ENCODE data around the gene FYN. TPM values are rescaled to one million over a fixed set of nuclear protein-coding genes. Genes with fewer than 3 reads are reported as not detected.

FYN gene
- total RNA-seq, 2 donors from 2014 or later = 55.5 to 72.5 TPM

GRCh38 chr6:111885373-111886027 lies 12.2 kb upstream of the FYN start:
- TF ChIP-seq CTCF (IDR thresholded peaks at IDR 0.05) = no peak
- no peak for DNase-seq (ENCODE audit: low spot score)
- H3K27me3 ChIP-seq (replicated peaks; ENCODE audit: insufficient read depth) = no peaks in the 10 kb centered on the region
- no peak overlapping the region for H3K4me3 ChIP-seq
- ATAC-seq (ENCODE audit: insufficient number of reproducible peaks, low FRiP score, low read depth) = no peak
- H3K36me3 ChIP-seq = no peaks in the 10 kb centered on the region
- no peaks in the 10 kb centered on the region for H3K9me3 ChIP-seq
- peaks cover 0 to 3% of the 10 kb centered on the region in 2 donors for H3K4me1 ChIP-seq (ENCODE audit: control insufficient read depth in 1 of 2, low read depth in 2 of 2)
- H3K27ac ChIP-seq = no peak overlapping the region

DNA sequence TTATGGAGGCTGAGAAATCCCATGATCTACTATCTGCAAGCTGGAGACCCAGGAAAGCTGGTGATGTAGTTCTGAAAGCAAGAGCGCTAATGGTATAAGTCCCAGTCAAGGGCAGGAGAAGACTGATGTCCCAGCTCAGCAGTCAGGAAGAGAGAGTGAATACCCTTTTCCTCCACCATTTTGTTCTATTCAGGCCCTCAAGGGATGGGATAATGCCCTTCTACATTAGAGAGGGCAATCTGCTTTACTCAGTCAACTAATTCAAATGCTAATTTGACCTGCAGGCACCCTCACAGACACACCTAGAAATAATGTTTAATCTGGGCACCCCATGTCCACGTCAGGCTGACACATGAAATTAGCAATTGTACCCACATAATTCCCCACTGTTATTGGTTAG lies 10.8 kb upstream of the FYN start:
- no peak overlapping the region for H3K4me3 ChIP-seq
- H3K27me3 ChIP-seq (replicated peaks; ENCODE audit: insufficient read depth) = no peaks in the 10 kb centered on the region
- no peaks in the 10 kb centered on the region for H3K36me3 ChIP-seq
- DNase-seq (ENCODE audit: low spot score) = no peak
- H3K27ac ChIP-seq = no peak overlapping the region
- no peaks in the 10 kb centered on the region for H3K9me3 ChIP-seq
- H3K4me1 ChIP-seq (ENCODE audit: control insufficient read depth in 1 of 2, low read depth in 2 of 2) = no peaks in the 10 kb centered on the region
- TF ChIP-seq CTCF (IDR thresholded peaks at IDR 0.05) = no peak
- no peak for ATAC-seq (ENCODE audit: insufficient number of reproducible peaks, low FRiP score, low read depth)

DNA sequence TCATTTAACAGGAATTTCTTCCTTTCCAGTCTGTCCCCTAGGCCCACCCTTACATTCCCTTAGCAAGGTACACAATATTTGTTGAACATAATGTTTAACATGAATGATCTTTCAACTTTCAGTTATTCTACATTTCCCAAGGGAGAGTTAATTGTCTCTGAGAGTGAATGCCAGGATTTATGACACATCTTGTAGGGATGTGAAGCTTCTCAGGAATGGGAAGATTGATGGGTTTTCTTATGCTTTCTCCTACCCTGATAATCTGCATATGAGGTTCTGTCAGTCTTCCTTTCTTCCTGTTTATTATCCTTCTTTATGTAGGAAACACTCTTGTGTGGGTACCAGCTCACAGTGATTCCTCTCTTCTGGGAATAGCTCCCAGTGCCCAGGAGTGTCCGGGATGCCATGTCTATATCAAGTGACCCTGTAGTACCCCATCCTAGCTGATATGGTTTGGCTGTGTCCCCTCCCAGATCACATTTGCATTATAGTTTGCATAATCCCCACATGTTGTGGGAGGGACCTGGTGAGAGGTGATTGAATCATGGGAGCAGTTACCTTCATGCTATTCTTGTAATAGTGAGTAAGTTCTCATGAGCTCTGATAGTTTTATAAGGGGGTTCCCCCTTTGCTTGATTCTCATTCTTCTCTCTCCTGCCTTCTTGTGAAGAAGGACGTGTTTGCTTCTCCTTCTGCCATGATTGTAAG lies 7.1 kb upstream of the FYN start:
- no peaks in the 10 kb centered on the region for H3K36me3 ChIP-seq
- DNase-seq (ENCODE audit: low spot score) (no peak), ATAC-seq (ENCODE audit: insufficient number of reproducible peaks, low FRiP score, low read depth) (no peak)
- H3K4me3 ChIP-seq = no peak overlapping the region
- no peak for TF ChIP-seq CTCF (IDR thresholded peaks at IDR 0.05)
- no peaks in the 10 kb centered on the region for H3K27me3 ChIP-seq (replicated peaks; ENCODE audit: insufficient read depth)
- no peaks in the 10 kb centered on the region for H3K4me1 ChIP-seq (ENCODE audit: control insufficient read depth in 1 of 2, low read depth in 2 of 2)
- no peaks in the 10 kb centered on the region for H3K9me3 ChIP-seq
- no peak overlapping the region for H3K27ac ChIP-seq

DNA sequence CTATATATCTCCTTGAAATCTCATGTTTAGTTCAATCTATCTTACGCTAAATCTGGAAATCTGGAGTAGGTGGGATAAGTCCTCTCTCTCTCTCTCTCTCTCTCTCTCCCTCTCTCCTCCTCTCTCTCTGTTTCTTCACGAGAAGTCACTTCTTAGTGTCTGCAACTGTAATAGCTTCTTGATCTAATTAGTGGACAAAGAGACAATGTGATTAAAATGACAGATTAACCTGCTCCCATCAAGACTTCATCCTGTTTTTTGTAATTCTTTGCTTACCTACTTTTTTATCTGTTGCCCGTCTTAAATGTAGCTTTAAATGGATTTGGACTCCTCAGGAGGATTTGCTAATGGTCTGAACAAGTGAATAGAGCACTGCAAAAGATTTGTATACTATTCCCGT lies 2.5 kb upstream of the FYN start:
- H3K27me3 ChIP-seq (replicated peaks; ENCODE audit: insufficient read depth) = no peaks in the 10 kb centered on the region
- no peak overlapping the region for H3K4me3 ChIP-seq
- no peak for TF ChIP-seq CTCF (IDR thresholded peaks at IDR 0.05)
- ATAC-seq (ENCODE audit: insufficient number of reproducible peaks, low FRiP score, low read depth) (no peak), DNase-seq (ENCODE audit: low spot score) (no peak)
- no peaks in the 10 kb centered on the region for H3K9me3 ChIP-seq
- no peaks in the 10 kb centered on the region for H3K36me3 ChIP-seq
- H3K4me1 ChIP-seq (ENCODE audit: control insufficient read depth in 1 of 2, low read depth in 2 of 2) = peaks cover 4 to 20% of the 10 kb centered on the region in 2 donors
- no peak overlapping the region for H3K27ac ChIP-seq

GRCh38 chr6:111874025-111874415 lies 768 bp upstream of the FYN start:
- H3K27ac ChIP-seq = no peak overlapping the region
- H3K27me3 ChIP-seq (replicated peaks; ENCODE audit: insufficient read depth) = no peaks in the 10 kb centered on the region
- no peak for DNase-seq (ENCODE audit: low spot score)
- peak overlapping the region; percentile 80 for H3K4me3 ChIP-seq
- no peaks in the 10 kb centered on the region for H3K9me3 ChIP-seq
- no peak for TF ChIP-seq CTCF (IDR thresholded peaks at IDR 0.05)
- no peaks in the 10 kb centered on the region for H3K36me3 ChIP-seq
- no peak for ATAC-seq (ENCODE audit: insufficient number of reproducible peaks, low FRiP score, low read depth)
- H3K4me1 ChIP-seq (ENCODE audit: control insufficient read depth in 1 of 2, low read depth in 2 of 2) = peaks cover 4 to 20% of the 10 kb centered on the region in 2 donors

All from thoracic aorta (tissue), 2 donors.